Esophagus muscularis mucosa (tissue), 4 donors: Measurements from ENCODE around the gene ATP1A2. TPM values are rescaled to one million over a fixed set of nuclear protein-coding genes. Genes with fewer than 3 reads are reported as not detected.
A peak's percentile ranks its signal among the peaks of the same experiment; 100 is the strongest.

Source experiments
- DNase-seq: peaks from one replicate; pipeline ENCODE4 v3.0.0-alpha.2; 2017; ENCODE audit errors: extremely low spot score
- H3K27ac ChIP-seq, 4 donors: fragments of 200-600 bp; sonication (generic); replicated peaks in 1 of 4; 1 replicate in 3 of 4; 2 replicates in 1 of 4; pipeline ENCODE4 v1.5.1; 2016 to 2019; ENCODE audit warnings: mild to moderate bottlenecking in 1 of 4
- H3K27me3 ChIP-seq, 4 donors: fragments of 200-600 bp; sonication (generic); one replicate each; pipeline versions ENCODE4 v1.5.1 to v1.6.0; 2016 to 2019
- H3K36me3 ChIP-seq, 4 donors: fragments of 200-600 bp; sonication (generic); one replicate each; pipeline ENCODE4 v1.5.1; 2016 to 2019
- H3K4me1 ChIP-seq, 4 donors: fragments of 200-600 bp; sonication (generic); one replicate each; pipeline ENCODE4 v1.5.1; 2016 to 2019
- H3K4me3 ChIP-seq, 4 donors: fragments of 200-600 bp; sonication (generic); 1 replicate in 2 of 4; 2 replicates in 2 of 4; pipeline ENCODE4 v1.5.1; 2016 to 2019; ENCODE audit warnings: mild to moderate bottlenecking in 4 of 4, moderate library complexity in 1 of 4
- H3K9me3 ChIP-seq, 4 donors: fragments of 200-600 bp; sonication (generic); 1 replicate in 3 of 4; 2 replicates in 1 of 4; pipeline ENCODE4 v1.5.1; 2016 to 2019
- CTCF ChIP-seq, 3 experiments: fragments of 200-600 bp in 2 of 3; fragments of 450-650 bp in 1 of 3; sonication (generic) in 2 of 3; IDR thresholded peaks; one replicate each; pipeline ENCODE4 v1.5.1; 2017 to 2019; ENCODE audit warnings: antibody characterized with exemption in 3 of 3, mild to moderate bottlenecking in 2 of 3, moderate library complexity in 1 of 3
- EP300 ChIP-seq: sonication (generic); formaldehyde crosslinking; IDR thresholded peaks from one replicate; pipeline ENCODE4 v1.6.1; 2017; ENCODE audit warnings: antibody characterized with exemption
- POLR2A ChIP-seq: fragments of 450-650 bp; IDR thresholded peaks from one replicate; pipeline ENCODE4 v1.6.1; 2017; ENCODE audit warnings: antibody characterized with exemption, moderate library complexity, mild to moderate bottlenecking, low read depth
- POLR2AphosphoS5 ChIP-seq, 2 donors: sonication (generic); formaldehyde crosslinking; IDR thresholded peaks; one replicate each; pipeline ENCODE4 v1.6.1; 2017; ENCODE audit warnings: antibody characterized with exemption in 2 of 2
- WGBS: methylation state at CpG from one replicate; pipeline ENCODE4 v1.1.5; 2018; 5-methylcytosine and 5-hydroxymethylcytosine counted together
- intact Hi-C: fragments of 100-400 bp; cut with DNase I; formaldehyde crosslinking; loops from one replicate; pipeline ENCODE4 v1.15.1; 2023
- total RNA-seq, 4 donors: library from RNA; depleted of rRNA; stranded (reverse); fragments of >200 nt; gene quantifications; one replicate each; pipeline versions ENCODE4 v1.1.0 to v1.2.1, GENCODE V29; 2016

Gene ATP1A2
- total RNA-seq, 4 donors from 2014 or later = 101 to 214 (median 130) TPM

- 45% methylated on average over 15 of the region's 15 CpGs for WGBS
- TF ChIP-seq EP300 (no peak), POLR2AphosphoS5 (IDR thresholded peaks at IDR 0.05) (no peak), CTCF (IDR thresholded peaks at IDR 0.05) (no peak), POLR2A (no peak)
- Histone ChIP-seq H3K27ac (peak within 1 kb of the TSS in 3 of 4 donors; percentile 13 to 68 (median 46)), H3K27me3 (no peaks in the 10 kb centered on the region), H3K9me3 (no peaks in the 10 kb centered on the region), H3K4me3 (no peak within 1 kb of the TSS), H3K36me3 (no peaks in the 10 kb centered on the region), H3K4me1 (peaks cover 27 to 48% (median 43%) of the 10 kb centered on the region in 4 donors)
- intact Hi-C loops = no loop called here
- DNase-seq = no peak
Measured at GRCh38 chr1:160189649-160190625, 74.4 kb downstream of the ATP1A2 start, which contains the start of gene CASQ1. Gene CASQ1 (plus strand): TSS chr1:160190575. CDS start chr1:160190752, 177 bp downstream.

GRCh38 chr1:160191756-160192155 is 76.2 kb downstream of the ATP1A2 start:
- peak overlapping the region in 1 of 4 donors; percentile 37 for H3K27ac ChIP-seq
- H3K4me1 ChIP-seq = peaks cover 27 to 48% (median 43%) of the 10 kb centered on the region in 4 donors
- DNase-seq = no peak
- H3K9me3 ChIP-seq = no peaks in the 10 kb centered on the region
- H3K27me3 ChIP-seq = no peaks in the 10 kb centered on the region
- H3K4me3 ChIP-seq = no peak overlapping the region
- H3K36me3 ChIP-seq = no peaks in the 10 kb centered on the region
- WGBS = 100% methylated on average over 2 of the region's 3 CpGs
- TF ChIP-seq EP300 (no peak), POLR2AphosphoS5 (IDR thresholded peaks at IDR 0.05) (no peak), CTCF (IDR thresholded peaks at IDR 0.05) (no peak), POLR2A (no peak)
- intact Hi-C loops = loop anchor here (2.0 kb wide), 3 partner anchors 29 to 99 kb away; no protein-coding TSS in a partner anchor

GRCh38 chr1:160192234-160192633 is 76.7 kb downstream of the ATP1A2 start:
- Histone ChIP-seq H3K4me3 (no peak overlapping the region), H3K9me3 (no peaks in the 10 kb centered on the region), H3K27ac (peak overlapping the region in 3 of 4 donors; percentile 9 to 49 (median 37)), H3K27me3 (no peaks in the 10 kb centered on the region), H3K36me3 (no peaks in the 10 kb centered on the region), H3K4me1 (peaks cover 28 to 48% (median 43%) of the 10 kb centered on the region in 4 donors)
- TF ChIP-seq POLR2AphosphoS5 (IDR thresholded peaks at IDR 0.05) = no peak
- no peak for DNase-seq
- intact Hi-C loops = loop anchor here (2.0 kb wide), 3 partner anchors 29 to 99 kb away; no protein-coding TSS in a partner anchor

Other genes starting within 250 kb of the ATP1A2 start
- gene CFAP45, start 215.6 kb upstream of the ATP1A2 start, total RNA-seq = under 1 TPM in 2 of 4 donors, not detected in 2; 0.17 to 0.32 TPM
- gene TAGLN2, start 190.3 kb upstream of the ATP1A2 start, total RNA-seq = 100 to 1,000 TPM; 125 to 276 (median 228) TPM
- gene IGSF9, start 170.1 kb upstream of the ATP1A2 start, total RNA-seq = under 1 TPM in 2 of 4 donors, not detected in 2; 0.17 to 0.23 TPM
- gene SLAMF9, start 161.5 kb upstream of the ATP1A2 start, total RNA-seq = not detected
- 1 to 10 TPM; 2.8 to 4.9 (median 4.6) TPM for gene PIGM, start 83.8 kb upstream of the ATP1A2 start, total RNA-seq
- under 1 TPM in 1 of 4 donors, not detected in 3; 0.06 TPM for gene KCNJ10, start 45.6 kb upstream of the ATP1A2 start, total RNA-seq
- gene KCNJ9, start 34.2 kb upstream of the ATP1A2 start, total RNA-seq = not detected
- gene IGSF8, start 17.1 kb upstream of the ATP1A2 start, total RNA-seq = 10 to 100 TPM; 12.0 to 27.0 (median 21.9) TPM
- 1 to 10 TPM in 1 of 4 donors, under 1 TPM in 2, not detected in 1; 0.17 to 2.1 (median 0.98) TPM for gene ATP1A4, start 35.8 kb downstream of the ATP1A2 start, total RNA-seq
- gene CASQ1, start 74.8 kb downstream of the ATP1A2 start, total RNA-seq = 1 to 10 TPM; 2.9 to 4.9 (median 4.6) TPM
- gene PEA15, start 89.6 kb downstream of the ATP1A2 start, total RNA-seq = 100 to 1,000 TPM; 161 to 286 (median 239) TPM
- gene DCAF8, start 146.8 kb downstream of the ATP1A2 start, total RNA-seq = 100 to 1,000 TPM; 111 to 191 (median 172) TPM
- gene PEX19, start 169.4 kb downstream of the ATP1A2 start, total RNA-seq = 10 to 100 TPM; 43.6 to 54.2 (median 46.1) TPM
- gene COPA, start 227.5 kb downstream of the ATP1A2 start, total RNA-seq = 100 to 1,000 TPM; 108 to 125 (median 116) TPM
- gene NCSTN, start 227.6 kb downstream of the ATP1A2 start, total RNA-seq = 10 to 100 TPM; 45.6 to 59.7 (median 52.1) TPM